Right renal pelvis (tissue), 4 donors: ENCODE results near the gene RELL1. TPM values are rescaled to one million over a fixed set of nuclear protein-coding genes. Genes with fewer than 3 reads are reported as not detected.

Experiments
- polyA plus RNA-seq, 4 donors: library from polyadenylated mRNA; unstranded; fragments of 120-200 nt; gene quantifications; one replicate each; pipeline ENCODE4 v1.2.1, GENCODE V29; 2013; ENCODE audit not compliant: insufficient read length in 4 of 4

Gene RELL1
- polyA plus RNA-seq, 4 donors: 8.7 to 10.1 (median 9.3) TPM

Other genes with a start within 250 kb of the RELL1 start
- 10 to 100 TPM; 37.3 to 41.4 (median 39.3) TPM for gene PGM2, start 140.3 kb upstream of the RELL1 start, polyA plus RNA-seq
- 100 to 1,000 TPM; 174 to 197 (median 180) TPM for gene TBC1D1, start 204.7 kb upstream of the RELL1 start, polyA plus RNA-seq